Osteocyte (in vitro differentiated cells): Measurements from ENCODE around the gene LGALS4. TPM values are rescaled to one million over a fixed set of nuclear protein-coding genes. Genes with fewer than 3 reads are reported as not detected.
"Not testable (repeated sequence)": the region's sequence is repeated elsewhere in the genome, so short reads cannot be mapped to it uniquely, and the experiment has no call there.

Experiments
- DNase-seq: peaks from one replicate; pipeline ENCODE4 v3.0.0; 2021; ENCODE audit warnings: mixed read lengths; ENCODE audit not compliant: unreplicated experiment; ENCODE audit errors: extremely low spot score
- H3K27ac Mint-ChIP-seq: one replicate; pipeline ENCODE4 v1.8.0; 2021; ENCODE audit warnings: mild to moderate bottlenecking, mixed read lengths; ENCODE audit not compliant: unreplicated experiment
- H3K27me3 Mint-ChIP-seq: one replicate; pipeline ENCODE4 v1.8.0; 2021; ENCODE audit warnings: mixed read lengths; ENCODE audit not compliant: unreplicated experiment
- H3K36me3 Mint-ChIP-seq: one replicate; pipeline ENCODE4 v1.8.0; 2021; ENCODE audit warnings: mixed read lengths; ENCODE audit not compliant: unreplicated experiment
- H3K4me1 Mint-ChIP-seq: one replicate; pipeline ENCODE4 v1.8.0; 2021; ENCODE audit warnings: mixed read lengths; ENCODE audit not compliant: unreplicated experiment
- H3K4me3 Mint-ChIP-seq: one replicate; pipeline ENCODE4 v1.8.0; 2021; ENCODE audit warnings: mild to moderate bottlenecking, moderate library complexity, mixed read lengths; ENCODE audit not compliant: unreplicated experiment
- H3K9me3 Mint-ChIP-seq: one replicate; pipeline ENCODE4 v1.8.0; 2021; ENCODE audit warnings: mixed read lengths; ENCODE audit not compliant: unreplicated experiment
- CTCF ChIP-seq: fragments of 200-600 bp; sonication (generic); IDR thresholded peaks from 2 replicates; pipeline ENCODE4 v1.5.0; 2021; ENCODE audit warnings: antibody characterized with exemption, mild to moderate bottlenecking, moderate library complexity
- total RNA-seq: library from RNA; stranded (reverse); gene quantifications from 2 replicates; pipeline ENCODE4 v1.2.1, GENCODE V29; 2021

LGALS4 gene
- total RNA-seq, 1 donor from 2014 or later, result not detected

DNA sequence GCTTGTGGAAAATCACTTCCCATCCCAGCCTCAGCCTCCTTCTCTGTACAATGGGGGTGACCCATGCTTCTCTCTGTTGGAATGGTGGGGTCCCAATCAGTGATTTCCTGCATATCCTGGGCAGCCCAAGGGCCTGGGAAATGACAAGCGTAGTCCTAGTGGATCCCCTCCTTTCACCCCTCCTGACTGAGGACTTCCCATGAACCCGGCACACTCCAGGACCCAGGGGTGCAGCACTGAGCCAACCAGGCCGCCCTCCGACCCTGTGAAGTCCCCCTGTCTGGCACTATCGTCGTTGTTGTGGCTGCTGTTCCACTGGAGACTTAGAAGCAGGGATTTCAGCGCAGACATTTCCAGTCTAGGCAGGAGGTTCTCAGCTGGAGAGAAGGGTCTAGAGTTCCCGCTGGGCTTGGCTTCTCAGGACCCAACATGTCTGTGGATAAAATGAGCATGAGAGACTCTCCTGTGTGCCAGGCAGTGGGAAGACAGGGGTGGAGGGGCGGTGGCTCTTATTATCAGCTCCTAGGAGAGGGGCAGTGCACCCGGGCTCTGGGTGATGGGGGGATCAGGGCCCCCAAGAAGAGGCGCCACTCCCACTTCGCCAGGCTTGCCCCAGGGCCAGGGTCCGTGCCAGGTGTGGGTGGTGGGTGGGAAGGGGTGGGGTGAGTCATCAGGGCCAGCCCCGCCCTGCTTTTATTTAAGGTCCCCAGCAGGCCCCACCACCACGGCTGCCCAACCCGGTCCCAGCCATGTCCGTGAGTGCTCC lies 24.1 kb downstream of the LGALS4 start, which contains the start of gene LGALS7B:
TSS of gene LGALS7B (plus strand) at position 723 of the 766 bp plus-strand sequence. CDS start at position 750, 27 bp downstream.
- H3K27ac Mint-ChIP-seq, result no peak within 1 kb of the TSS
- TF ChIP-seq CTCF, result no peak
- no peak within 1 kb of the TSS for H3K4me3 Mint-ChIP-seq
- H3K36me3 Mint-ChIP-seq, result no peaks in the 10 kb centered on the region
- no peaks in the 10 kb centered on the region for H3K9me3 Mint-ChIP-seq
- no peak for DNase-seq
- H3K27me3 Mint-ChIP-seq, result no peaks in the 10 kb centered on the region
- H3K4me1 Mint-ChIP-seq, result peaks cover 7% of the 10 kb centered on the region

DNA sequence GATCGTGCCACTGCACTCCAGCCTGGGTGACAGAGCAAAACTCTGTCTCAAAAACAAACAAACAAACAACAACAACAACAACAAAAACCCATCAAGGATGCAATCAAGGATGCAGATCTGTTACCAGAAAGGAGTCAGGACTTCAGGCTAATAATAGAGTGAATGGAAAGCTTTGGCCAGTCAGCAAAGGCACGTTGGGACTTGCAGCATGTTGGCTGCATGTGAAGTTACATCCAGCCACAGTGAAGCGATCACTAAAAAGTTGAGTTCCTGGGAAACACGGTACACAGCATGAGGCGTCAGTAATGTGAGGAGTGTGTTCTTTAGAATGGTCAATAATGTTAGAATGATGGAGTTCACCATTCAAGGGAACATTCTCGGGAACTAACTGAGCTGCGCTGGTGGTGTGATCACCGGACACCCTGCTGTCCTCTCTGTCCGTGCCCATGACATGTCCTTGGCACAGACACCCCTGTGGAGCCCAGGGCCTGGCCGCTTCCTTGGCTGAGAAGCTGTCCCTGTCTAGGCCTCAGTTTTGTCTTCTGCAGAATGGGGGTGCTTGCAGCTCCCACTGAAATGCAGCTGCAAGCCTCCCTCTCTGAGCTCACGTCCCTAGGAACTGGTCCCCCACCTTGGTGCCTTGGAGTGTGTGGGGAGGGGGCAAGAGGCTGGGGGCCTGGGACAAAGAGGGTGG lies 26.0 kb downstream of the LGALS4 start:
- H3K4me1 Mint-ChIP-seq, result no peaks in the 10 kb centered on the region
- no peak overlapping the region for H3K4me3 Mint-ChIP-seq
- no peaks in the 10 kb centered on the region for H3K9me3 Mint-ChIP-seq
- no peak overlapping the region for H3K27ac Mint-ChIP-seq
- no peaks in the 10 kb centered on the region for H3K36me3 Mint-ChIP-seq
- DNase-seq, result no peak
- peaks cover 2% of the 10 kb centered on the region for H3K27me3 Mint-ChIP-seq
- no peak for TF ChIP-seq CTCF

GRCh38 chr19:38786061-38786460 lies 26.7 kb downstream of the LGALS4 start:
- not testable (repeated sequence) for H3K27me3 Mint-ChIP-seq, DNase-seq, H3K4me1 Mint-ChIP-seq, H3K4me3 Mint-ChIP-seq, H3K27ac Mint-ChIP-seq, H3K36me3 Mint-ChIP-seq, H3K9me3 Mint-ChIP-seq

DNA sequence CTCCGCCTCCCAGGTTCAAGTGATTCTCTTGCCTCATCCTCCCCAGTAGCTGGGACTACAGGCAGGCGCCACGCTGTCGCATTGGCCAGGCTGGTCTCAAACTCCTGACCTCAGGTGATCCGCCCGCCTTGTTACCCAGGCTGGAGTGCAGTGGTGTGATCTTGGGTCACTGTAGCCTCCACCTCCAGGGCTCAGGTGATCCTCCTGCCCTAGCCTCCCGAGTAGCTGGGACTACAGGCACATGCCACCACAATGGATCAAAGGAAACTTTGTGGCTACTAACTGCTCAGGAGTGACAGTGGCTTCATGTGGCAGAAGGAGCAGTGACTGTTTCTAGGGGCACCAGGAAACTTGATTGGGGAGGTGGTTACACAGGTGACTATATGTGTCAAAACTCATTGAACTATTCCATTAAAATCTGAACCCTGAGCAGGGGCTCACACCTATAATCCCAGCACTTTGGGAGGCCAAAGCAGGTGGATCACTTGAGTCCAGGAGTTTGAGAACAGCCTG lies 27.5 kb downstream of the LGALS4 start:
- DNase-seq, result no peak
- no peak overlapping the region for H3K4me3 Mint-ChIP-seq
- peaks cover 14% of the 10 kb centered on the region for H3K27me3 Mint-ChIP-seq
- H3K27ac Mint-ChIP-seq, result no peak overlapping the region
- no peaks in the 10 kb centered on the region for H3K36me3 Mint-ChIP-seq
- H3K9me3 Mint-ChIP-seq, result no peaks in the 10 kb centered on the region
- no peaks in the 10 kb centered on the region for H3K4me1 Mint-ChIP-seq
- no peak for TF ChIP-seq CTCF

DNA sequence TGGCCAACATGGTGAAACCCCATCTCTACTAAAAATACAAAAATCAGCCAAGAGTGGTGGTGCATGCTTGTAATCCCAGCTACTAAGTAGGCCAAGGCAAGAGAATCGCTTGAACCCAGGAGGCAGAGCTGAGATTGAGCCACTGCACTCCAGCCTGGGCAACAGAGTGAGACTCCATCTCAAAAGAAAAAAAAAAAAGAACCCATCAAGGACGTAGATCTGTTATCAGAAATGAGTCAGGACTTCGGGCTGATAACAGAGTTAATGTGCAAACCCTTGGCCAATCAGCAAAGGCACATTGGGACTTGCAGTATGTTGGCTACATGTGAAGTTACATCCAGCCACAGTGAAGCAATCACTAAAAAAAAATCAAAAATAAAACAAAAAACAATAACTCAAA lies 28.5 kb downstream of the LGALS4 start:
- Mint-ChIP-seq H3K27me3 (peaks cover 23% of the 10 kb centered on the region), H3K36me3 (no peaks in the 10 kb centered on the region), H3K4me3 (no peak overlapping the region), H3K4me1 (no peaks in the 10 kb centered on the region), H3K27ac (no peak overlapping the region), H3K9me3 (no peaks in the 10 kb centered on the region)
- TF ChIP-seq CTCF, result no peak
- DNase-seq, result no peak

DNA sequence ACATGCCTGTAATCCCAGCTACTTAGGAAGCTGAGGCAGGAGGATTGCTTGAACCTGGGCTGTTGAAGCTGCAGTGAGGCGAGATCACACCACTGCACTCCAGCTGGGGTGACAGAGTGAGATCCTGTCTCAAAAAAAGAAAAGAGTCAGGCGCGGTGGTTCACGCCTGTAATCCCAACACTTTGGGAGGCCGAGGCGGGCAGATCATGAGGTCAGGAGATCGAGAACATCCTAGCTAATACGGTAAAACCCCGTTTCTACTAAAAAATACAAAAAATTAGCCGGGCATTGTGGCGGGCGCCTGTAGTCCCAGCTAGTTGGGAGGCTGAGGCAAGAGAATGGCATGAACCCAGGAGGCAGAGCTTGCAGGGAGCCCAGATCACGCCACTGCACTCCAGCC lies 30.5 kb downstream of the LGALS4 start:
- DNase-seq, H3K4me1 Mint-ChIP-seq, H3K4me3 Mint-ChIP-seq, H3K9me3 Mint-ChIP-seq, H3K36me3 Mint-ChIP-seq, H3K27ac Mint-ChIP-seq: not testable (repeated sequence)
- H3K27me3 Mint-ChIP-seq, result peaks cover 28% of the 10 kb centered on the region
